Smooth muscle cell (in vitro differentiated cells): ENCODE data around the gene DCAF7. TPM values are rescaled to one million over a fixed set of nuclear protein-coding genes. Genes with fewer than 3 reads are reported as not detected.
A peak's percentile ranks its signal among the peaks of the same experiment; 100 is the strongest.

Experiments
- DNase-seq: peaks from one replicate; lab custom pipeline; 2025; ENCODE audit not compliant: unreplicated experiment; lab: John Stamatoyannopoulos, UW
- H2AFZ ChIP-seq: fragments of 200-600 bp; sonication (generic); 2 replicates; pipeline ENCODE4 v1.6.0; 2016; ENCODE audit warnings: antibody characterized with exemption, low read depth, mild to moderate bottlenecking
- H3F3A ChIP-seq: fragments of 200-600 bp; sonication (generic); 2 replicates; pipeline ENCODE4 v1.6.0; 2017; ENCODE audit warnings: antibody characterized with exemption, low read depth
- H3K27ac ChIP-seq: fragments of 200-600 bp; sonication (generic); 2 replicates; pipeline ENCODE4 v1.5.1; 2016; ENCODE audit warnings: low read depth, mild to moderate bottlenecking
- H3K27me3 ChIP-seq: fragments of 200-600 bp; sonication (generic); 2 replicates; pipeline ENCODE4 v1.6.1; 2016; ENCODE audit warnings: low read depth, mild to moderate bottlenecking
- H3K36me3 ChIP-seq: fragments of 200-600 bp; sonication (generic); 2 replicates; pipeline ENCODE4 v1.5.1; 2016; ENCODE audit warnings: low read depth
- H3K4me1 ChIP-seq: fragments of 200-600 bp; sonication (generic); 2 replicates; pipeline ENCODE4 v1.5.1; 2016; ENCODE audit warnings: low read depth
- H3K4me2 ChIP-seq: fragments of 200-600 bp; sonication (generic); 2 replicates; pipeline ENCODE4 v1.6.0; 2016; ENCODE audit warnings: mild to moderate bottlenecking
- H3K4me3 ChIP-seq: fragments of 200-600 bp; sonication (generic); 2 replicates; pipeline ENCODE4 v1.5.1; 2016; ENCODE audit warnings: mild to moderate bottlenecking
- H3K79me2 ChIP-seq: fragments of 200-600 bp; sonication (generic); 2 replicates; pipeline ENCODE4 v1.6.0; 2016; ENCODE audit warnings: low read depth, mild to moderate bottlenecking
- H3K9ac ChIP-seq: fragments of 200-600 bp; sonication (generic); 2 replicates; pipeline ENCODE4 v1.6.0; 2016; ENCODE audit warnings: low read depth
- H3K9me3 ChIP-seq: fragments of 200-600 bp; sonication (generic); replicated peaks from 2 replicates; pipeline ENCODE4 v1.5.1; 2016; ENCODE audit warnings: low read depth
- H4K20me1 ChIP-seq: fragments of 200-600 bp; sonication (generic); 2 replicates; pipeline ENCODE4 v1.6.0; 2016; ENCODE audit warnings: low read depth
- CTCF ChIP-seq: fragments of 200-600 bp; sonication (generic); IDR thresholded peaks from 2 replicates; pipeline ENCODE4 v1.5.1; 2017; ENCODE audit warnings: borderline replicate concordance, mild to moderate bottlenecking, antibody characterized with exemption; ENCODE audit not compliant: insufficient read depth, poor library complexity, severe bottlenecking
- WGBS: methylation state at CpG from one replicate; pipeline ENCODE4 v1.1.7; 2016; ENCODE audit warnings: low lambda C conversion rate; 5-methylcytosine and 5-hydroxymethylcytosine counted together
- polyA plus RNA-seq: library from polyadenylated mRNA; unstranded; fragments of >200 nt; fragmentation: Nextera tagmentation; extraction: Ambion mirVana; gene quantifications from 2 replicates; pipeline ENCODE4 v1.2.1, GENCODE V29; 2016
- total RNA-seq: library from RNA; depleted of rRNA; stranded (reverse); fragments of >200 nt; gene quantifications from 2 replicates; pipeline ENCODE4 v1.2.3, GENCODE V29; 2014

The DCAF7 gene
- total and polyA plus RNA-seq, 2 experiments from 2014 or later = 36.8 to 50.2 TPM

- WGBS = 77% methylated on average over 1 of the region's 1 CpG
Observed at GRCh38 chr17:63631626-63632025, 81.3 kb downstream of the DCAF7 start.

GRCh38 chr17:63633742-63634141 is 83.5 kb downstream of the DCAF7 start:
- peaks cover 27% of the 10 kb centered on the region for H3K79me2 ChIP-seq
- H3K36me3 ChIP-seq = no peaks in the 10 kb centered on the region

More at GRCh38 chr17:63631626-63632025, 81.3 kb downstream of the DCAF7 start:
- H2AFZ ChIP-seq = no peak overlapping the region
- no peaks in the 10 kb centered on the region for H3K36me3 ChIP-seq
- TF ChIP-seq CTCF = no peak
- peaks cover 48% of the 10 kb centered on the region for H3K79me2 ChIP-seq
- H3K4me1 ChIP-seq = peaks cover 12% of the 10 kb centered on the region
- DNase-seq = no peak
- H4K20me1 ChIP-seq = peaks cover 57% of the 10 kb centered on the region
- no peaks in the 10 kb centered on the region for H3K9me3 ChIP-seq
- no peak overlapping the region for H3K4me3 ChIP-seq
- no peaks in the 10 kb centered on the region for H3K27me3 ChIP-seq
- H3K27ac ChIP-seq = no peak overlapping the region
- peaks cover 2% of the 10 kb centered on the region for H3F3A ChIP-seq
- H3K9ac ChIP-seq = no peak overlapping the region
- H3K4me2 ChIP-seq = no peak overlapping the region

GRCh38 chr17:63634163-63634562 is 83.9 kb downstream of the DCAF7 start:
- no peak for DNase-seq

More at GRCh38 chr17:63633742-63634141, 83.5 kb downstream of the DCAF7 start:
- Histone ChIP-seq H3K9me3 (no peaks in the 10 kb centered on the region), H3K27me3 (no peaks in the 10 kb centered on the region), H3K9ac (peak overlapping the region; percentile 1), H2AFZ (peak overlapping the region; percentile 4), H4K20me1 (peaks cover 37% of the 10 kb centered on the region), H3K27ac (peak overlapping the region; percentile 53), H3K4me3 (no peak overlapping the region), H3F3A (peaks cover 2% of the 10 kb centered on the region), H3K4me1 (peaks cover 12% of the 10 kb centered on the region), H3K4me2 (peak overlapping the region; percentile 46)
- no peak for TF ChIP-seq CTCF
- DNase-seq = no peak

More at GRCh38 chr17:63634163-63634562, 83.9 kb downstream of the DCAF7 start:
- H3K4me2 ChIP-seq = peak overlapping the region; percentile 46
- peaks cover 2% of the 10 kb centered on the region for H3F3A ChIP-seq
- peaks cover 12% of the 10 kb centered on the region for H3K4me1 ChIP-seq
- H2AFZ ChIP-seq = peak overlapping the region; percentile 4
- H3K9me3 ChIP-seq = no peaks in the 10 kb centered on the region
- no peak overlapping the region for H3K4me3 ChIP-seq
- H3K9ac ChIP-seq = peak overlapping the region; percentile 1
- peaks cover 34% of the 10 kb centered on the region for H4K20me1 ChIP-seq
- peak overlapping the region; percentile 53 for H3K27ac ChIP-seq
- TF ChIP-seq CTCF = no peak
- H3K27me3 ChIP-seq = no peaks in the 10 kb centered on the region
- peaks cover 23% of the 10 kb centered on the region for H3K79me2 ChIP-seq
- no peaks in the 10 kb centered on the region for H3K36me3 ChIP-seq
- 45% methylated on average over 4 of the region's 4 CpGs for WGBS
